ENCODE data around the gene TGIF2. TPM values are rescaled to one million over a fixed set of nuclear protein-coding genes. Genes with fewer than 3 reads are reported as not detected.

Gene TGIF2
- total RNA-seq, 4 donors from 2014 or later: 1.4 to 3.9 (median 1.4) TPM

- intact Hi-C loops (cut with DNase I; ENCODE audit: low total_unique reads) (no loop called here), in situ Hi-C loops (cut with MboI; ENCODE audit: low sequenced_read_pairs in 4 of 4) (no loop called here)
- TF ChIP-seq CTCF (IDR thresholded peaks at IDR 0.05 in 4 of 5, conservative IDR thresholded peaks at IDR 0.05 in 1 of 5): no peak
- no peak for TF ChIP-seq POLR2A (IDR thresholded peaks at IDR 0.05)
- Histone ChIP-seq H3K36me3 (peaks cover 0 to 55% of the 10 kb centered on the region in 2 donors), H3K4me3 (no peak overlapping the region), H3K27me3 (no peaks in the 10 kb centered on the region), H3K4me1 (no peaks in the 10 kb centered on the region), H3K9me3 (no peaks in the 10 kb centered on the region), H3K27ac (no peak overlapping the region)
- no peak for DNase-seq
- no peak for ATAC-seq
Observed at GRCh38 chr20:36528176-36528874, 45.1 kb upstream of the TGIF2 start.

GRCh38 chr20:36528875-36529417 lies 44.5 kb upstream of the TGIF2 start:
- no peak for ATAC-seq
- no peak for TF ChIP-seq POLR2A (IDR thresholded peaks at IDR 0.05)
- TF ChIP-seq CTCF (IDR thresholded peaks at IDR 0.05 in 4 of 5, conservative IDR thresholded peaks at IDR 0.05 in 1 of 5): no peak
- no peak for DNase-seq
- H3K27me3 ChIP-seq: no peaks in the 10 kb centered on the region
- H3K27ac ChIP-seq: no peak overlapping the region
- no peaks in the 10 kb centered on the region for H3K4me1 ChIP-seq
- H3K9me3 ChIP-seq: no peaks in the 10 kb centered on the region
- in situ Hi-C loops (cut with MboI; ENCODE audit: low sequenced_read_pairs in 4 of 4) (no loop called here), intact Hi-C loops (cut with DNase I; ENCODE audit: low total_unique reads) (no loop called here)
- peaks cover 0 to 50% of the 10 kb centered on the region in 2 donors for H3K36me3 ChIP-seq
- no peak overlapping the region for H3K4me3 ChIP-seq

GRCh38 chr20:36532388-36532787 lies 41.0 kb upstream of the TGIF2 start:
- DNase-seq (no peak), ATAC-seq (no peak)
- Histone ChIP-seq H3K27me3 (no peaks in the 10 kb centered on the region), H3K9me3 (no peaks in the 10 kb centered on the region), H3K4me1 (no peaks in the 10 kb centered on the region), H3K27ac (no peak overlapping the region), H3K36me3 (peaks cover 0 to 15% of the 10 kb centered on the region in 2 donors), H3K4me3 (no peak overlapping the region)
- intact Hi-C loops (cut with DNase I; ENCODE audit: low total_unique reads): no loop called here
- in situ Hi-C loops (cut with MboI; ENCODE audit: low sequenced_read_pairs in 4 of 4): no loop called here
- no peak for TF ChIP-seq CTCF (IDR thresholded peaks at IDR 0.05 in 4 of 5, conservative IDR thresholded peaks at IDR 0.05 in 1 of 5)
- TF ChIP-seq POLR2A (IDR thresholded peaks at IDR 0.05): no peak

GRCh38 chr20:36532822-36533221 lies 40.6 kb upstream of the TGIF2 start:
- Histone ChIP-seq H3K27me3 (no peaks in the 10 kb centered on the region), H3K36me3 (peaks cover 0 to 11% of the 10 kb centered on the region in 2 donors), H3K9me3 (no peaks in the 10 kb centered on the region), H3K4me1 (no peaks in the 10 kb centered on the region), H3K27ac (no peak overlapping the region), H3K4me3 (no peak overlapping the region)
- DNase-seq (no peak), ATAC-seq (no peak)
- in situ Hi-C loops (cut with MboI; ENCODE audit: low sequenced_read_pairs in 4 of 4): no loop called here
- TF ChIP-seq POLR2A (IDR thresholded peaks at IDR 0.05): no peak
- no peak for TF ChIP-seq CTCF (IDR thresholded peaks at IDR 0.05 in 4 of 5, conservative IDR thresholded peaks at IDR 0.05 in 1 of 5)
- intact Hi-C loops (cut with DNase I; ENCODE audit: low total_unique reads): no loop called here
